Measurements from ENCODE around the gene AP2A2.
A peak's percentile ranks its signal among the peaks of the same experiment; 100 is the strongest.

AP2A2 gene

GRCh38 chr11:1044160-1044559 lies 118.5 kb downstream of the AP2A2 start:
- no peak for DNase-seq

- no peak for DNase-seq
Observed at GRCh38 chr11:1047595-1048156, 122.0 kb downstream of the AP2A2 start.

- DNase-seq: no peak
Observed at GRCh38 chr11:1048375-1049070, 122.9 kb downstream of the AP2A2 start.

- DNase-seq: no peak
Observed at GRCh38 chr11:1049071-1049405, 123.4 kb downstream of the AP2A2 start.

GRCh38 chr11:1049431-1049891 lies 123.8 kb downstream of the AP2A2 start:
- DNase-seq: no peak

GRCh38 chr11:1049911-1050580 lies 124.4 kb downstream of the AP2A2 start:
- DNase-seq: no peak

- peak in 1 of 2 experiments; percentile 67 for DNase-seq
Observed at GRCh38 chr11:1050581-1051355, 125.1 kb downstream of the AP2A2 start.

- no peak for DNase-seq
Observed at GRCh38 chr11:1051356-1052132, 125.9 kb downstream of the AP2A2 start.

- DNase-seq: no peak
Observed at GRCh38 chr11:1052133-1053011, 126.7 kb downstream of the AP2A2 start.

GRCh38 chr11:1053121-1053901 lies 127.6 kb downstream of the AP2A2 start:
- no peak for DNase-seq

- DNase-seq: no peak
Observed at GRCh38 chr11:1054143-1055108, 128.8 kb downstream of the AP2A2 start.

- DNase-seq: no peak
Observed at GRCh38 chr11:1055109-1055703, 129.5 kb downstream of the AP2A2 start.

- no peak for DNase-seq
Observed at GRCh38 chr11:1055990-1056771, 130.5 kb downstream of the AP2A2 start.

GRCh38 chr11:1057806-1058205 lies 132.1 kb downstream of the AP2A2 start:
- DNase-seq: no peak

- DNase-seq: no peak
Observed at GRCh38 chr11:1059759-1060158, 134.1 kb downstream of the AP2A2 start.

GRCh38 chr11:1060410-1060809 lies 134.7 kb downstream of the AP2A2 start:
- DNase-seq: no peak

- DNase-seq: no peak
Observed at GRCh38 chr11:1060852-1061616, 135.4 kb downstream of the AP2A2 start.

All from NCI-H1930 (cell line).